Panc1 (cell line): ENCODE measurements around the gene FBF1. TPM values are rescaled to one million over a fixed set of nuclear protein-coding genes. Genes with fewer than 3 reads are reported as not detected.

Experiments used
- ATAC-seq: fragments of 200-7000 bp; cut with Tn5 transposase; 2 replicates; pipeline ENCODE4 v1.9.1; 2020; ENCODE audit warnings: mild to moderate bottlenecking, moderate library complexity
- BruUV-seq: library from RNA; stranded (reverse); fragments of 400-500 nt; replicated peaks from 2 replicates; lab custom pipeline; 2021; lab: Mats Ljungman, UMichigan
- CTCF ChIA-PET: fragments of 300-600 bp; sonication (Branson Sonifier 250); formaldehyde crosslinking; loops from one replicate; lab custom pipeline; 2022; ENCODE audit warnings: antibody characterized with exemption; lab: Charles Lee
- POLR2A ChIA-PET: fragments of 300-600 bp; sonication (Branson Sonifier 250); formaldehyde crosslinking; loops from one replicate; lab custom pipeline; 2022; ENCODE audit warnings: antibody characterized with exemption; lab: Charles Lee
- DNase-seq: peaks from one replicate; pipeline ENCODE4 v3.0.0-alpha.2; 2010; ENCODE audit warnings: low read depth, low spot score
- H3K27ac ChIP-seq: 2 replicates; pipeline ENCODE4 v1.5.1; 2011; ENCODE audit warnings: mild to moderate bottlenecking, low read length, inconsistent platforms
- H3K27me3 ChIP-seq: fragments of 200-500 bp; sonication (Bioruptor generic); 2 replicates; pipeline ENCODE4 v1.6.0; 2014; ENCODE audit warnings: low read length, inconsistent platforms; ENCODE audit not compliant: control insufficient read depth, insufficient read depth
- H3K36me3 ChIP-seq: fragments of 200-500 bp; sonication (Bioruptor generic); 2 replicates; pipeline ENCODE4 v1.5.1; 2014; ENCODE audit warnings: inconsistent platforms, mild to moderate bottlenecking, low read length, moderate library complexity; ENCODE audit not compliant: control insufficient read depth, insufficient read depth
- H3K4me1 ChIP-seq: 2 replicates; pipeline ENCODE4 v1.5.1; 2011; ENCODE audit warnings: inconsistent platforms, mild to moderate bottlenecking, low read length, moderate library complexity; ENCODE audit not compliant: control insufficient read depth, insufficient read depth
- H3K4me3 ChIP-seq, 2 experiments: 2 replicates each; pipeline ENCODE4 v1.5.1; 2011 to 2012; ENCODE audit warnings: low read depth in 2 of 2, low read length in 2 of 2, mild to moderate bottlenecking in 2 of 2, inconsistent platforms in 1 of 2, moderate library complexity in 1 of 2
- H3K9me3 ChIP-seq: fragments of 200-500 bp; sonication (Bioruptor generic); 2 replicates; pipeline ENCODE4 v1.5.1; 2014; ENCODE audit warnings: low read depth, mild to moderate bottlenecking, inconsistent platforms, low read length, moderate library complexity; ENCODE audit not compliant: control insufficient read depth, insufficient read depth
- CTCF ChIP-seq: fragments of 450-650 bp; IDR thresholded peaks from 2 replicates; pipeline ENCODE4 v1.5.1; 2017; ENCODE audit warnings: mild to moderate bottlenecking
- POLR2AphosphoS5 ChIP-seq: IDR thresholded peaks from 2 replicates; pipeline ENCODE4 v1.6.1; 2012; ENCODE audit warnings: mild to moderate bottlenecking, low read depth, low read length, moderate library complexity
- REST ChIP-seq, 2 experiments: IDR thresholded peaks; 2 replicates each; pipeline ENCODE4 v1.6.1; 2011 to 2012; ENCODE audit warnings: low read depth in 2 of 2, control low read depth in 1 of 2, low read length in 1 of 2, mild to moderate bottlenecking in 1 of 2, moderate library complexity in 1 of 2; ENCODE audit not compliant: insufficient read depth in 1 of 2
- SIN3A ChIP-seq: IDR thresholded peaks from 2 replicates; pipeline ENCODE4 v1.6.1; 2012; ENCODE audit warnings: low read depth, mild to moderate bottlenecking, low read length, moderate library complexity, borderline replicate concordance; ENCODE audit not compliant: insufficient read depth
- TCF7L2 ChIP-seq: IDR thresholded peaks from 2 replicates; pipeline ENCODE4 v1.6.1; 2011; ENCODE audit warnings: mild to moderate bottlenecking, low read depth, low read length, inconsistent platforms
- in situ Hi-C: cut with HindIII; loops from 2 replicates; pipeline ENCODE4 v1.10.0; 2016; ENCODE audit warnings: low sequenced_read_pairs, low pct_unique_long_range_greater_than_20kb
- intact Hi-C: fragments of 100-400 bp; cut with micrococcal nuclease; formaldehyde crosslinking; loops from one replicate; pipeline ENCODE4 v1.10.0; 2022; ENCODE audit not compliant: unreplicated experiment
- total RNA-seq: library from RNA; stranded (reverse); gene quantifications from one replicate; pipeline ENCODE4 v1.2.1, GENCODE V29; 2021; ENCODE audit not compliant: unreplicated experiment

FBF1 gene
- total RNA-seq, 1 experiment from 2014 or later: 32.5 TPM

- Histone ChIP-seq H3K27ac (peak overlapping the region; percentile 94), H3K27me3 (no peaks in the 10 kb centered on the region), H3K4me1 (peaks cover 21% of the 10 kb centered on the region), H3K9me3 (no peaks in the 10 kb centered on the region), H3K4me3 (peak overlapping the region; percentile 73 to 82), H3K36me3 (peaks cover 6% of the 10 kb centered on the region; the same call in 1 of the 2 replicates)
- intact Hi-C loops (no loop called here), in situ Hi-C loops (no loop called here)
- ChIA-PET POLR2A (interaction anchor here (0.7 to 1.1 kb wide), 4 partner anchors 14 to 715 kb away, joined by 3 to 6 read pairs (median 4); no protein-coding TSS in a partner anchor), CTCF (interaction anchor here (0.7 to 0.9 kb wide), 2 partner anchors 103 to 294 kb away, joined by 5 to 7 read pairs; no protein-coding TSS in a partner anchor)
- BruUV-seq: TSS peak; percentile 87
- DNase-seq (no peak), ATAC-seq (no peak)
- TF ChIP-seq POLR2AphosphoS5: no peak; the same call in 1 of the 2 replicates
- no peak for TF ChIP-seq TCF7L2
Measured at GRCh38 chr17:75980188-75981018, 39.6 kb upstream of the FBF1 start.

GRCh38 chr17:75979705-75980187, 38.9 kb upstream of the FBF1 start:
- H3K27me3 ChIP-seq: no peaks in the 10 kb centered on the region
- peak overlapping the region; percentile 94 for H3K27ac ChIP-seq
- DNase-seq (no peak), ATAC-seq (peak; percentile 23)
- BruUV-seq: TSS peak; percentile 60
- ChIA-PET POLR2A (interaction anchor here (0.7 to 1.1 kb wide), 4 partner anchors 15 to 715 kb away, joined by 3 to 6 read pairs (median 4); no protein-coding TSS in a partner anchor), CTCF (no interaction called here)
- H3K9me3 ChIP-seq: no peaks in the 10 kb centered on the region
- in situ Hi-C loops: no loop called here
- intact Hi-C loops: no loop called here
- peaks cover 6% of the 10 kb centered on the region; the same call in 1 of the 2 replicates for H3K36me3 ChIP-seq
- peak overlapping the region; percentile 73 to 82 for H3K4me3 ChIP-seq
- TF ChIP-seq SIN3A (no peak; the same call in 1 of the 2 replicates), POLR2AphosphoS5 (no peak), CTCF (no peak), TCF7L2 (no peak), REST (IDR thresholded peaks at IDR 0.05; ENCODE audit: insufficient read depth in 1 of 2, low read depth in 2 of 2, low read length in 1 of 2) (no peak)
- peaks cover 21% of the 10 kb centered on the region for H3K4me1 ChIP-seq
